SU-DHL-6 (cell line): ENCODE measurements around the gene RHBG.

Source experiments
- CTCF ChIP-seq: fragments of 200-600 bp; sonication (generic); IDR thresholded peaks from one replicate; pipeline ENCODE4 v1.5.1; 2017; ENCODE audit warnings: antibody characterized with exemption, mild to moderate bottlenecking, low read length, moderate library complexity; ENCODE audit not compliant: insufficient read depth, poor library complexity, severe bottlenecking
- EZH2phosphoT487 ChIP-seq: fragments of 200-600 bp; sonication (generic), shearing (Covaris generic); conservative IDR thresholded peaks from 2 replicates; pipeline ENCODE4 v1.6.1; 2018; ENCODE audit warnings: mild to moderate bottlenecking, antibody characterized with exemption, low read length, moderate library complexity, mixed read lengths

DNA sequence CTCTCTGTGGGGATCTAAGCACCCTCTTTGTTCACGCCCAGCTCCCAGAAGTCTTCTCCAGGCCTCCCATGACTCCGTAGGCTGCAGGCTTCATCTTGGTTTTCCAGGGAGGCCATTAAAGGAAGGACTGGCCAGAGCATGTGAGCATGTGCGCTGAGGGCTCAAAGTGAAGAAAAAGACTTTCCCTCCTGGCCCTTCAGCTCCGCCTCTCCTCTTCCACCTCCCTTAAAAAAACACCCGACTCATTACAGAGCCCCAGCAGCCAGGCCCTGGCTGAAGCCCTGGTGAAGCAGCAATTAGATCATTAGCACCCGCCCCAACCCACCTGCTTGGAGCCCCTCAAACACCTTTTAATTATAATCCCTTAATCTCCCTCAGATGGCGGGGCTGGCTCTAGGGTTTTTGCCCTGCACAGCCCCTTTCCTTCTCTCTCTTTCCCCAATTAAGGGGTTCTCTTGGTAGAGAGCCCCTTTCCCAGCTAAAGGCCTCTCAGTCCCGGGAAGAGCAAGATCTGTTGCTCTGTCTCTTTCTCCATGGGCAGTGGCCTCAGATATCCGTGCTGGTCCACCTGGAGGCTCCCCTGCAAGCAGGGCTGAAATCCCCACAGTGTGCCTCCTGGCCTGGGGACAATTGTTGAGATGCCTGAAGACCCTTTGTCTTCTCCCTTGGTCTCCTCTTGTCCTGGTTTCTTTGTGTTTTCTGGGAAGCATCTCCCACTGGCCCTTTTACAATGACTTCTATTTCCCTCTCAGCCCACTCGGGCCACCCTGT, 30.5 kb downstream of the RHBG start:
- TF ChIP-seq CTCF = no peak
- no peak for TF ChIP-seq EZH2phosphoT487
